Measurements from ENCODE around the gene NABP2. TPM values are rescaled to one million over a fixed set of nuclear protein-coding genes. Genes with fewer than 3 reads are reported as not detected.
"Not testable (repeated sequence)": the region's sequence is repeated elsewhere in the genome, so short reads cannot be mapped to it uniquely, and the experiment has no call there.

The NABP2 gene
- total RNA-seq, 2 experiments from 2014 or later: 56.7 to 63.5 TPM

GRCh38 chr12:56256326-56256960, 32.3 kb downstream of the NABP2 start:
- Mint-ChIP-seq H3K4me1 (peaks cover 19% of the 10 kb centered on the region), H3K4me3 (peak overlapping the region; percentile 88), H3K9me3 (no peaks in the 10 kb centered on the region), H3K27me3 (no peaks in the 10 kb centered on the region), H3K36me3 (ENCODE audit: low read depth) (peaks cover 30% of the 10 kb centered on the region), H3K27ac (no peak overlapping the region)
- DNase-seq: no peak
- CTCF ChIA-PET: interaction anchor here (0.6 to 4.9 kb wide), 7 partner anchors 10 to 468 kb away, joined by 3 to 44 read pairs (median 12); partner anchors contain the start of genes COQ10A, RNF41 and SMARCC2
- POLR2A ChIA-PET: no interaction called here

GRCh38 chr12:56257071-56257470, 32.9 kb downstream of the NABP2 start:
- peak overlapping the region; percentile 88 for H3K27ac Mint-ChIP-seq
- H3K9me3 Mint-ChIP-seq: no peaks in the 10 kb centered on the region
- DNase-seq: no peak
- peaks cover 19% of the 10 kb centered on the region for H3K4me1 Mint-ChIP-seq
- peak overlapping the region; percentile 88 for H3K4me3 Mint-ChIP-seq
- H3K36me3 Mint-ChIP-seq (ENCODE audit: low read depth): peaks cover 28% of the 10 kb centered on the region
- ChIA-PET POLR2A (no interaction called here), CTCF (interaction anchor here (0.9 to 4.9 kb wide), 9 partner anchors 10 to 468 kb away, joined by 3 to 44 read pairs (median 12); partner anchors contain the start of genes COQ10A, RNF41 and SMARCC2)
- no peaks in the 10 kb centered on the region for H3K27me3 Mint-ChIP-seq

GRCh38 chr12:56257491-56258067, 33.4 kb downstream of the NABP2 start:
- H3K27me3 Mint-ChIP-seq: no peaks in the 10 kb centered on the region
- H3K4me3 Mint-ChIP-seq: peak overlapping the region; percentile 88
- H3K4me1 Mint-ChIP-seq: peaks cover 19% of the 10 kb centered on the region
- peaks cover 28% of the 10 kb centered on the region for H3K36me3 Mint-ChIP-seq (ENCODE audit: low read depth)
- POLR2A ChIA-PET: no interaction called here
- peak overlapping the region; percentile 88 for H3K27ac Mint-ChIP-seq
- CTCF ChIA-PET: interaction anchor here (0.6 to 4.9 kb wide), 29 partner anchors 8 to 528 kb away, joined by 3 to 44 read pairs (median 5); partner anchors contain the start of genes COQ10A, CS, ESYT1 and RNF41
- DNase-seq: peak; percentile 12
- no peaks in the 10 kb centered on the region for H3K9me3 Mint-ChIP-seq

- ChIA-PET CTCF (interaction anchor here (0.6 to 4.9 kb wide), 32 partner anchors 9 to 529 kb away, joined by 3 to 44 read pairs (median 4); partner anchors contain the start of genes COQ10A, CS, ESYT1 and RNF41), POLR2A (no interaction called here)
Observed at GRCh38 chr12:56258068-56258819, 34.1 kb downstream of the NABP2 start, which contains the start of gene ANKRD52. Gene ANKRD52 (minus strand): TSS chr12:56258384. CDS start chr12:56258269, 115 bp downstream.

GRCh38 chr12:56258820-56259183, 34.7 kb downstream of the NABP2 start:
- no peak for DNase-seq
- Mint-ChIP-seq H3K36me3 (ENCODE audit: low read depth) (peaks cover 16% of the 10 kb centered on the region), H3K27me3 (no peaks in the 10 kb centered on the region), H3K4me3 (peak overlapping the region; percentile 83), H3K4me1 (peaks cover 19% of the 10 kb centered on the region), H3K9me3 (no peaks in the 10 kb centered on the region), H3K27ac (peak overlapping the region; percentile 84)
- ChIA-PET CTCF (interaction anchor here (0.7 to 4.9 kb wide), 20 partner anchors 9 to 529 kb away, joined by 3 to 44 read pairs (median 6); partner anchors contain the start of genes COQ10A, ESYT1, RNF41 and SMARCC2), POLR2A (no interaction called here)

More at GRCh38 chr12:56258068-56258819, 34.1 kb downstream of the NABP2 start, which contains the start of gene ANKRD52:
- H3K27me3 Mint-ChIP-seq: no peaks in the 10 kb centered on the region
- DNase-seq: peak; percentile 76
- H3K36me3 Mint-ChIP-seq (ENCODE audit: low read depth): peaks cover 22% of the 10 kb centered on the region
- H3K9me3 Mint-ChIP-seq: no peaks in the 10 kb centered on the region
- peaks cover 19% of the 10 kb centered on the region for H3K4me1 Mint-ChIP-seq
- H3K4me3 Mint-ChIP-seq: peak within 1 kb of the TSS; percentile 88
- H3K27ac Mint-ChIP-seq: peak within 1 kb of the TSS; percentile 88

- Mint-ChIP-seq H3K4me3 (no peak overlapping the region), H3K27me3 (no peaks in the 10 kb centered on the region), H3K9me3 (no peaks in the 10 kb centered on the region), H3K36me3 (ENCODE audit: low read depth) (peaks cover 7% of the 10 kb centered on the region), H3K27ac (no peak overlapping the region), H3K4me1 (peaks cover 20% of the 10 kb centered on the region)
- DNase-seq: no peak
- ChIA-PET CTCF (interaction anchor here (0.6 to 1.4 kb wide), 2 partner anchors 45 to 71 kb away, joined by 3 to 4 read pairs; partner anchors contain the start of gene SMARCC2), POLR2A (no interaction called here)
Observed at GRCh38 chr12:56260380-56260779, 36.2 kb downstream of the NABP2 start.

- H3K9me3 Mint-ChIP-seq: no peaks in the 10 kb centered on the region
- H3K27ac Mint-ChIP-seq: no peak overlapping the region
- POLR2A ChIA-PET: no interaction called here
- H3K4me1 Mint-ChIP-seq: peaks cover 22% of the 10 kb centered on the region
- H3K27me3 Mint-ChIP-seq: no peaks in the 10 kb centered on the region
- H3K4me3 Mint-ChIP-seq: no peak overlapping the region
- peaks cover 7% of the 10 kb centered on the region for H3K36me3 Mint-ChIP-seq (ENCODE audit: low read depth)
- CTCF ChIA-PET: interaction anchor here (0.6 to 1.4 kb wide), 2 partner anchors 46 to 72 kb away, joined by 3 to 4 read pairs; partner anchors contain the start of gene SMARCC2
- DNase-seq: no peak
Observed at GRCh38 chr12:56260921-56261320, 36.8 kb downstream of the NABP2 start.

GRCh38 chr12:56261503-56262232, 37.5 kb downstream of the NABP2 start:
- Mint-ChIP-seq H3K4me1 (peaks cover 22% of the 10 kb centered on the region), H3K27ac (no peak overlapping the region), H3K9me3 (no peaks in the 10 kb centered on the region), H3K4me3 (no peak overlapping the region), H3K27me3 (no peaks in the 10 kb centered on the region), H3K36me3 (ENCODE audit: low read depth) (peaks cover 3% of the 10 kb centered on the region)
- CTCF ChIA-PET: interaction anchor here (0.7 to 1.4 kb wide), 3 partner anchors 10 to 186 kb away, joined by 3 to 4 read pairs (median 3); partner anchors contain the start of gene SMARCC2
- POLR2A ChIA-PET: no interaction called here
- no peak for DNase-seq

- not testable (repeated sequence) for H3K36me3 Mint-ChIP-seq (ENCODE audit: low read depth); H3K9me3 Mint-ChIP-seq; H3K27ac Mint-ChIP-seq; H3K4me3 Mint-ChIP-seq; H3K27me3 Mint-ChIP-seq
- H3K4me1 Mint-ChIP-seq: peaks cover 25% of the 10 kb centered on the region
- ChIA-PET CTCF (interaction anchor here (0.6 to 1.6 kb wide), 5 partner anchors 11 to 257 kb away, joined by 3 to 5 read pairs (median 3); partner anchors contain the start of gene SMARCC2), POLR2A (interaction anchor here (0.6 kb wide), 1 partner anchor 97 kb away, joined by 6 read pairs; no protein-coding TSS in a partner anchor)
- DNase-seq: peak; percentile 17
Observed at GRCh38 chr12:56262955-56263354, 38.8 kb downstream of the NABP2 start.

GRCh38 chr12:56266068-56266692, 42.0 kb downstream of the NABP2 start:
- peak overlapping the region; percentile 84 for H3K27ac Mint-ChIP-seq
- H3K9me3 Mint-ChIP-seq; H3K27me3 Mint-ChIP-seq; POLR2A ChIA-PET; DNase-seq; H3K36me3 Mint-ChIP-seq (ENCODE audit: low read depth): not testable (repeated sequence)
- CTCF ChIA-PET: interaction anchor here (0.8 to 4.1 kb wide), 14 partner anchors 9 to 370 kb away, joined by 3 to 44 read pairs (median 3); partner anchors contain the start of genes ANKRD52 and RNF41
- peak overlapping the region; percentile 91 for H3K4me3 Mint-ChIP-seq
- peaks cover 19% of the 10 kb centered on the region for H3K4me1 Mint-ChIP-seq

- no peaks in the 10 kb centered on the region for H3K9me3 Mint-ChIP-seq
- CTCF ChIA-PET: interaction anchor here (0.8 to 4.1 kb wide), 22 partner anchors 10 to 370 kb away, joined by 3 to 44 read pairs (median 3); partner anchors contain the start of genes ANKRD52, RNF41, SMARCC2 and STAT2
- peak within 1 kb of the TSS; percentile 91 for H3K4me3 Mint-ChIP-seq
- peak within 1 kb of the TSS; percentile 84 for H3K27ac Mint-ChIP-seq
- H3K27me3 Mint-ChIP-seq: no peaks in the 10 kb centered on the region
- POLR2A ChIA-PET: no interaction called here
- peaks cover 13% of the 10 kb centered on the region for H3K36me3 Mint-ChIP-seq (ENCODE audit: low read depth)
- DNase-seq: peak; percentile 91
- H3K4me1 Mint-ChIP-seq: peaks cover 19% of the 10 kb centered on the region
Observed at GRCh38 chr12:56266693-56267442, 42.7 kb downstream of the NABP2 start, which contains the start of gene COQ10A. Gene COQ10A (plus strand): TSS chr12:56266942. CDS start chr12:56267119, 177 bp downstream.
